ENCODE results near the gene KLF7. TPM values are rescaled to one million over a fixed set of nuclear protein-coding genes. Genes with fewer than 3 reads are reported as not detected.

KLF7 gene
- total and polyA plus RNA-seq, 4 donors = 5.8 to 90.9 (median 40.4) TPM

GRCh38 chr2:207144173-207144785 is 21.5 kb downstream of the KLF7 start:
- H3K9me3 ChIP-seq (ENCODE audit: control insufficient read depth, low read length) = no peaks in the 10 kb centered on the region
- 85 to 91% methylated on average over 3 of the region's 3 CpGs for WGBS, 2 donors
- peaks cover 0 to 1% of the 10 kb centered on the region in 2 donors for H3K36me3 ChIP-seq (ENCODE audit: control insufficient read depth in 1 of 2, insufficient read depth in 2 of 2, low read length in 1 of 2)
- no peaks in the 10 kb centered on the region for H3K27me3 ChIP-seq (ENCODE audit: control insufficient read depth in 1 of 2, insufficient read depth in 2 of 2, low read length in 1 of 2)
- peak overlapping the region; percentile 65 to 76 for H3K27ac ChIP-seq (ENCODE audit: low read depth in 1 of 2, low read length in 2 of 2)
- H3K4me1 ChIP-seq (ENCODE audit: control insufficient read depth in 1 of 2, insufficient read depth in 2 of 2, low read length in 2 of 2) = peaks cover 18 to 35% of the 10 kb centered on the region in 2 donors
- ATAC-seq (ENCODE audit: low FRiP score) = no peak
- no peak overlapping the region for H3K4me3 ChIP-seq (ENCODE audit: low read length in 2 of 2)
- intact Hi-C loops (cut with DNase I) = no loop called here
- DNase-seq = no peak

- no peaks in the 10 kb centered on the region for H3K27me3 ChIP-seq (ENCODE audit: control insufficient read depth in 1 of 2, insufficient read depth in 2 of 2, low read length in 1 of 2)
- ATAC-seq (ENCODE audit: low FRiP score) = peak; percentile 86
- no peaks in the 10 kb centered on the region for H3K9me3 ChIP-seq (ENCODE audit: control insufficient read depth, low read length)
- H3K4me3 ChIP-seq (ENCODE audit: low read length in 2 of 2) = peak overlapping the region in 1 of 2 donors; percentile 39
- DNase-seq = peak; percentile 83 to 84
- peaks cover 11 to 34% of the 10 kb centered on the region in 2 donors for H3K4me1 ChIP-seq (ENCODE audit: control insufficient read depth in 1 of 2, insufficient read depth in 2 of 2, low read length in 2 of 2)
- intact Hi-C loops (cut with DNase I) = no loop called here
- peak overlapping the region; percentile 65 to 76 for H3K27ac ChIP-seq (ENCODE audit: low read depth in 1 of 2, low read length in 2 of 2)
- H3K36me3 ChIP-seq (ENCODE audit: control insufficient read depth in 1 of 2, insufficient read depth in 2 of 2, low read length in 1 of 2) = peaks cover 0 to 1% of the 10 kb centered on the region in 2 donors
- 17 to 19% methylated on average over 13 of the region's 13 CpGs for WGBS, 2 donors
Observed at GRCh38 chr2:207143215-207144172, 22.3 kb downstream of the KLF7 start.

- H3K9me3 ChIP-seq (ENCODE audit: control insufficient read depth, low read length) = no peaks in the 10 kb centered on the region
- intact Hi-C loops (cut with DNase I) = no loop called here
- H3K27me3 ChIP-seq (ENCODE audit: control insufficient read depth in 1 of 2, insufficient read depth in 2 of 2, low read length in 1 of 2) = no peaks in the 10 kb centered on the region
- H3K36me3 ChIP-seq (ENCODE audit: control insufficient read depth in 1 of 2, insufficient read depth in 2 of 2, low read length in 1 of 2) = peaks cover 0 to 1% of the 10 kb centered on the region in 2 donors
- peaks cover 8 to 38% of the 10 kb centered on the region in 2 donors for H3K4me1 ChIP-seq (ENCODE audit: control insufficient read depth in 1 of 2, insufficient read depth in 2 of 2, low read length in 2 of 2)
- no peak overlapping the region for H3K4me3 ChIP-seq (ENCODE audit: low read length in 2 of 2)
- DNase-seq (no peak), ATAC-seq (ENCODE audit: low FRiP score) (peak; percentile 14)
- peak overlapping the region; percentile 44 to 95 for H3K27ac ChIP-seq (ENCODE audit: low read depth in 1 of 2, low read length in 2 of 2)
- 18 to 23% methylated on average over 3 of the region's 3 CpGs for WGBS, 2 donors
Observed at GRCh38 chr2:207142461-207142860, 23.3 kb downstream of the KLF7 start.

DNA sequence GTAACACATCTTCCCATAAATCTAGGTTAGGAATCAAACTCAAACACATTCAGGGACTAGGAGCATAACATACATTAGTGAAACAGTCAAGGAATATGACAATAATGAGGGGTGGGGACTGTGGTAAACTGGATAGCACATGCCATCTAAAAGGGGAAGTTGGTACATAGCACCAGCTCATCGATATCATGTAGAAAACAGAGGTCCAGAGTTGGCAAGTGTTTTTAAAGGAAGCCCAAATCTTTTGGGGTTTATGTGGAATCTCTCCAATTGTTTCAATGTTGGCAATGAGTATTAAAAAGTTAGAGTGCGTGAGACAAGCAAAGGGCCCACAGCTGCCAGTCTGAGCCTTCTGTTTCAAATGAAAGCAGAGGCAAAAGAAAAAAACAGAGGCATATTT is 24.4 kb downstream of the KLF7 start:
- intact Hi-C loops (cut with DNase I) = no loop called here

GRCh38 chr2:207140265-207140664 is 25.5 kb downstream of the KLF7 start:
- no peak overlapping the region for H3K4me3 ChIP-seq (ENCODE audit: low read length in 2 of 2)
- H3K27ac ChIP-seq (ENCODE audit: low read depth in 1 of 2, low read length in 2 of 2) = peak overlapping the region; percentile 6 to 76
- peaks cover 4 to 43% of the 10 kb centered on the region in 2 donors for H3K4me1 ChIP-seq (ENCODE audit: control insufficient read depth in 1 of 2, insufficient read depth in 2 of 2, low read length in 2 of 2)
- H3K9me3 ChIP-seq (ENCODE audit: control insufficient read depth, low read length) = no peaks in the 10 kb centered on the region
- intact Hi-C loops (cut with DNase I) = no loop called here
- ATAC-seq (ENCODE audit: low FRiP score) (no peak), DNase-seq (no peak)
- no peaks in the 10 kb centered on the region for H3K27me3 ChIP-seq (ENCODE audit: control insufficient read depth in 1 of 2, insufficient read depth in 2 of 2, low read length in 1 of 2)
- no peaks in the 10 kb centered on the region for H3K36me3 ChIP-seq (ENCODE audit: control insufficient read depth in 1 of 2, insufficient read depth in 2 of 2, low read length in 1 of 2)

More for the DNA sequence above, 24.4 kb downstream of the KLF7 start:
- Histone ChIP-seq H3K9me3 (ENCODE audit: control insufficient read depth, low read length) (no peaks in the 10 kb centered on the region), H3K36me3 (ENCODE audit: control insufficient read depth in 1 of 2, insufficient read depth in 2 of 2, low read length in 1 of 2) (peaks cover 0 to 1% of the 10 kb centered on the region in 2 donors), H3K27me3 (ENCODE audit: control insufficient read depth in 1 of 2, insufficient read depth in 2 of 2, low read length in 1 of 2) (no peaks in the 10 kb centered on the region), H3K4me3 (ENCODE audit: low read length in 2 of 2) (no peak overlapping the region), H3K27ac (ENCODE audit: low read depth in 1 of 2, low read length in 2 of 2) (peak overlapping the region; percentile 44 to 70), H3K4me1 (ENCODE audit: control insufficient read depth in 1 of 2, insufficient read depth in 2 of 2, low read length in 2 of 2) (peaks cover 8 to 42% of the 10 kb centered on the region in 2 donors)
- WGBS, 2 donors = 13 to 27% methylated on average over 2 of the region's 2 CpGs
- ATAC-seq (ENCODE audit: low FRiP score) (no peak), DNase-seq (no peak)

GRCh38 chr2:207139552-207139951 is 26.2 kb downstream of the KLF7 start:
- 91 to 95% methylated on average over 4 of the region's 4 CpGs for WGBS, 2 donors
- Histone ChIP-seq H3K36me3 (ENCODE audit: control insufficient read depth in 1 of 2, insufficient read depth in 2 of 2, low read length in 1 of 2) (no peaks in the 10 kb centered on the region), H3K27me3 (ENCODE audit: control insufficient read depth in 1 of 2, insufficient read depth in 2 of 2, low read length in 1 of 2) (no peaks in the 10 kb centered on the region), H3K4me1 (ENCODE audit: control insufficient read depth in 1 of 2, insufficient read depth in 2 of 2, low read length in 2 of 2) (peaks cover 4 to 50% of the 10 kb centered on the region in 2 donors), H3K4me3 (ENCODE audit: low read length in 2 of 2) (no peak overlapping the region), H3K27ac (ENCODE audit: low read depth in 1 of 2, low read length in 2 of 2) (peak overlapping the region in 1 of 2 donors; percentile 43), H3K9me3 (ENCODE audit: control insufficient read depth, low read length) (no peaks in the 10 kb centered on the region)
- intact Hi-C loops (cut with DNase I) = no loop called here
- DNase-seq (no peak), ATAC-seq (ENCODE audit: low FRiP score) (no peak)

- Histone ChIP-seq H3K9me3 (ENCODE audit: control insufficient read depth, low read length) (no peaks in the 10 kb centered on the region), H3K4me1 (ENCODE audit: control insufficient read depth in 1 of 2, insufficient read depth in 2 of 2, low read length in 2 of 2) (peaks cover 1 to 45% of the 10 kb centered on the region in 2 donors), H3K4me3 (ENCODE audit: low read length in 2 of 2) (no peak overlapping the region), H3K27me3 (ENCODE audit: control insufficient read depth in 1 of 2, insufficient read depth in 2 of 2, low read length in 1 of 2) (no peaks in the 10 kb centered on the region), H3K36me3 (ENCODE audit: control insufficient read depth in 1 of 2, insufficient read depth in 2 of 2, low read length in 1 of 2) (no peaks in the 10 kb centered on the region), H3K27ac (ENCODE audit: low read depth in 1 of 2, low read length in 2 of 2) (peak overlapping the region in 1 of 2 donors; percentile 43)
- DNase-seq = no peak
- ATAC-seq (ENCODE audit: low FRiP score) = no peak
- 74 to 81% methylated on average over 9 of the region's 9 CpGs for WGBS, 2 donors
- intact Hi-C loops (cut with DNase I) = no loop called here
Observed at GRCh38 chr2:207138627-207139297, 27.0 kb downstream of the KLF7 start.

- Histone ChIP-seq H3K9me3 (ENCODE audit: control insufficient read depth, low read length) (no peaks in the 10 kb centered on the region), H3K27me3 (ENCODE audit: control insufficient read depth in 1 of 2, insufficient read depth in 2 of 2, low read length in 1 of 2) (no peaks in the 10 kb centered on the region), H3K4me3 (ENCODE audit: low read length in 2 of 2) (no peak overlapping the region), H3K4me1 (ENCODE audit: control insufficient read depth in 1 of 2, insufficient read depth in 2 of 2, low read length in 2 of 2) (peaks cover 6 to 51% of the 10 kb centered on the region in 2 donors), H3K36me3 (ENCODE audit: control insufficient read depth in 1 of 2, insufficient read depth in 2 of 2, low read length in 1 of 2) (no peaks in the 10 kb centered on the region), H3K27ac (ENCODE audit: low read depth in 1 of 2, low read length in 2 of 2) (peak overlapping the region in 1 of 2 donors; percentile 49)
- ATAC-seq (ENCODE audit: low FRiP score) (no peak), DNase-seq (no peak)
- intact Hi-C loops (cut with DNase I) = no loop called here
- WGBS, 2 donors = 81 to 87% methylated on average over 2 of the region's 2 CpGs
Observed at GRCh38 chr2:207137596-207138337, 28.0 kb downstream of the KLF7 start.

Data from aorta (tissue), 5 donors.